ENCODE data around the gene FAM162A.

FAM162A gene

GRCh38 chr3:122383771-122384697 lies at the start of gene FAM162A:
TSS of gene FAM162A (plus strand) at chr3:122384182. CDS start at chr3:122384266, 84 bp downstream.
- no peaks in the 10 kb centered on the region for H3K9me3 ChIP-seq (ENCODE audit: low read length)
- H3K27me3 ChIP-seq (ENCODE audit: insufficient read depth, low read length) = no peaks in the 10 kb centered on the region
- H2AFZ ChIP-seq (ENCODE audit: low read depth, low read length) = peak within 1 kb of the TSS; percentile 52
- H3K4me1 ChIP-seq (ENCODE audit: insufficient read depth, low read length) = peaks cover 9% of the 10 kb centered on the region
- H3K36me3 ChIP-seq (ENCODE audit: insufficient read depth, low read length) = no peaks in the 10 kb centered on the region
- H3K4me3 ChIP-seq (ENCODE audit: low read length) = peak within 1 kb of the TSS; percentile 87

GRCh38 chr3:122342803-122343202 lies 41.2 kb upstream of the FAM162A start:
- no peaks in the 10 kb centered on the region for H3K9me3 ChIP-seq (ENCODE audit: low read length)
- no peaks in the 10 kb centered on the region for H3K27me3 ChIP-seq (ENCODE audit: insufficient read depth, low read length)
- no peaks in the 10 kb centered on the region for H3K36me3 ChIP-seq (ENCODE audit: insufficient read depth, low read length)
- H2AFZ ChIP-seq (ENCODE audit: low read depth, low read length) = no peak overlapping the region
- H3K4me1 ChIP-seq (ENCODE audit: insufficient read depth, low read length) = no peaks in the 10 kb centered on the region
- no peak overlapping the region for H3K4me3 ChIP-seq (ENCODE audit: low read length)

DNA sequence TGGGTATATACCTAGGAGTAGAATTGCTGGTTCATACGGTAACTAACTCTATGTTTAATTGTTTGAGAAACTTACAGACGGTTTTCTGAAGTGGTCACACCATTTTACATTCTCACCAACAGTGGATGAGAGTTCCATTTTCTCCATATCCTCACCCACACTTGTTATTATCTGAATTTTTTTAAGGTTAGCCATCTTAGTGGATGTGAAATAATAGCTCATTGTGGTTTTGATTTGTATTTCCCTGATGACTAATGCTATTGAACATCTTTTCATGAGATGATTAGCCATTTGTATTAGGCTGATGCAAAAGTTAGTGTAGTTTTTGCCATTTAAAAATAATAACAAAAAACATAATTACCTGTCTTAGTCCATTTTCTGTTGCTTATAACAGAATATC lies 40.3 kb upstream of the FAM162A start:
- H3K4me3 ChIP-seq (ENCODE audit: low read length) = no peak overlapping the region
- H3K36me3 ChIP-seq (ENCODE audit: insufficient read depth, low read length) = no peaks in the 10 kb centered on the region
- H3K4me1 ChIP-seq (ENCODE audit: insufficient read depth, low read length) = no peaks in the 10 kb centered on the region
- H3K9me3 ChIP-seq (ENCODE audit: low read length) = no peaks in the 10 kb centered on the region
- H3K27me3 ChIP-seq (ENCODE audit: insufficient read depth, low read length) = no peaks in the 10 kb centered on the region
- no peak overlapping the region for H2AFZ ChIP-seq (ENCODE audit: low read depth, low read length)

DNA sequence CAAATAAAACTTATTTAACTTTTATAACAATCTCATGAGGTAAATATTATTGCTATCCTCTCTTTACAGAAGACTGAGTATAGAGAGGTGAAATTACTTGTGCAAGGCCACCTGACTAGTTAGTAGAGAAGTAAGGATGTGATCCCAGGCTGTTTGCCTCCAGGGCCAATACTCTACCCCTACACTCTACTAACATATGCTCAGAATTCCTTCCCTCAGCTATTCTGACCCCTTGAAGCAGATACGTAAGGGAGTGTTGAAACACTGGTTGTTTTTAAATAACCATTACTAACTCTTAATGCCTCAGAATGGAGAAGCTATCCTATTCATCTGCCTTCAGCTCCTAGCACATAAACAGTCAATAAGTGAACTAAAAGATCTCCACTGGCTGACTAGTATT lies 34.8 kb upstream of the FAM162A start:
- H3K4me1 ChIP-seq (ENCODE audit: insufficient read depth, low read length) = no peaks in the 10 kb centered on the region
- H2AFZ ChIP-seq (ENCODE audit: low read depth, low read length) = no peak overlapping the region
- H3K27me3 ChIP-seq (ENCODE audit: insufficient read depth, low read length) = no peaks in the 10 kb centered on the region
- no peak overlapping the region for H3K4me3 ChIP-seq (ENCODE audit: low read length)
- H3K9me3 ChIP-seq (ENCODE audit: low read length) = no peaks in the 10 kb centered on the region
- H3K36me3 ChIP-seq (ENCODE audit: insufficient read depth, low read length) = no peaks in the 10 kb centered on the region

- no peaks in the 10 kb centered on the region for H3K27me3 ChIP-seq (ENCODE audit: insufficient read depth, low read length)
Observed at GRCh38 chr3:122350814-122351418, 33.1 kb upstream of the FAM162A start.

GRCh38 chr3:122351612-122352011 lies 32.4 kb upstream of the FAM162A start:
- no peaks in the 10 kb centered on the region for H3K4me1 ChIP-seq (ENCODE audit: insufficient read depth, low read length)
- no peaks in the 10 kb centered on the region for H3K9me3 ChIP-seq (ENCODE audit: low read length)
- no peak overlapping the region for H3K4me3 ChIP-seq (ENCODE audit: low read length)
- H2AFZ ChIP-seq (ENCODE audit: low read depth, low read length) = no peak overlapping the region
- no peaks in the 10 kb centered on the region for H3K27me3 ChIP-seq (ENCODE audit: insufficient read depth, low read length)
- no peaks in the 10 kb centered on the region for H3K36me3 ChIP-seq (ENCODE audit: insufficient read depth, low read length)

More at GRCh38 chr3:122350814-122351418, 33.1 kb upstream of the FAM162A start:
- Histone ChIP-seq H2AFZ (ENCODE audit: low read depth, low read length) (no peak overlapping the region), H3K4me1 (ENCODE audit: insufficient read depth, low read length) (no peaks in the 10 kb centered on the region), H3K36me3 (ENCODE audit: insufficient read depth, low read length) (no peaks in the 10 kb centered on the region), H3K9me3 (ENCODE audit: low read length) (no peaks in the 10 kb centered on the region), H3K4me3 (ENCODE audit: low read length) (no peak overlapping the region)

DNA sequence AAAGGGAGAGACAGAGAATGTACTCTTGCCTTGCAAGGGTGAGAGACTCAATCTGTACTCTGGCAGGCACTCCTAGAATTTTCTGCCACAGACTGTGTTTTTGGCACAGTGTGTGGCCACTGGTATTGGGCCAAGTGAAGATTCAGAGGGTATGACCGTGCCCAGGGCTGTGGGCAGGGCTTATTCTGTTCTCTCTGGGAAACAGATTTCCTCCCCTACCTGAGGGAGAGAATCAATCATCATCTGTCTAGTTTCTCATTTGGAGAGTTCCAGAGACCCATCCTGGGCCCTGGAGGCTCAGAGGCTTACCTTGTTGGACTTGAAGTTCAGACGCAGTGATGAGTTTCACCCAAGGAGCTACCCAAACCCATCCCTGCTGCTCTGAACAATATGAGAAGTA lies 30.8 kb upstream of the FAM162A start:
- H3K9me3 ChIP-seq (ENCODE audit: low read length) = no peaks in the 10 kb centered on the region
- no peaks in the 10 kb centered on the region for H3K36me3 ChIP-seq (ENCODE audit: insufficient read depth, low read length)
- no peak overlapping the region for H2AFZ ChIP-seq (ENCODE audit: low read depth, low read length)
- H3K4me1 ChIP-seq (ENCODE audit: insufficient read depth, low read length) = no peaks in the 10 kb centered on the region
- no peaks in the 10 kb centered on the region for H3K27me3 ChIP-seq (ENCODE audit: insufficient read depth, low read length)
- H3K4me3 ChIP-seq (ENCODE audit: low read length) = no peak overlapping the region

DNA sequence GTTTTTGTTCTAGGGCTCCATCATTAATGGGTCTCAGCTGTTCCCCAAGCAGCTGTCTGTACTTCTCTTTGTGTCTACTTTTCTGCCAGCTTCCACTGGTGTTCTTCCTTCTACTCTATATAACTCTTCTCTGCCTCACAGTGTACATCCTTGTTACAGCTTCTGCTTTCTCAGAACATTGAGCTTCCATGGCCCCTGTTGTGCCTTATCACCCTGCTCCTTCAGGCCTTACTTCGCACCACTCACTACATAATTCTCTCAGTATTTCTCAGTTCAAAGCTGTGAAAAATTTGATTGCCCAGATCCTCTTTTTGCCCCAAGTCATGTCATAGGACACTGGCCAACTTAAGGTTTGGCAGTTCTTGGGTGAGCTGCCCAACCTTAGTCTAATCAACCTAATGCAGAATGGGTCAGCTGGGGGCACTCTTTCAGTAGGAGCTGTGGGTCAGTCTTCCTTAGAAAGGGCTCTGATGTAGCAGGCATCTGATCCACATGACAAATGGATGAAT lies 30.0 kb upstream of the FAM162A start:
- Histone ChIP-seq H2AFZ (ENCODE audit: low read depth, low read length) (no peak overlapping the region), H3K4me1 (ENCODE audit: insufficient read depth, low read length) (no peaks in the 10 kb centered on the region), H3K9me3 (ENCODE audit: low read length) (no peaks in the 10 kb centered on the region), H3K4me3 (ENCODE audit: low read length) (no peak overlapping the region), H3K27me3 (ENCODE audit: insufficient read depth, low read length) (no peaks in the 10 kb centered on the region), H3K36me3 (ENCODE audit: insufficient read depth, low read length) (peaks cover 3% of the 10 kb centered on the region)

GRCh38 chr3:122355612-122356011 lies 28.4 kb upstream of the FAM162A start:
- Histone ChIP-seq H3K27me3 (ENCODE audit: insufficient read depth, low read length) (no peaks in the 10 kb centered on the region), H3K4me1 (ENCODE audit: insufficient read depth, low read length) (no peaks in the 10 kb centered on the region), H3K9me3 (ENCODE audit: low read length) (no peaks in the 10 kb centered on the region), H3K4me3 (ENCODE audit: low read length) (no peak overlapping the region), H2AFZ (ENCODE audit: low read depth, low read length) (no peak overlapping the region), H3K36me3 (ENCODE audit: insufficient read depth, low read length) (peaks cover 6% of the 10 kb centered on the region)

GRCh38 chr3:122356402-122356801 lies 27.6 kb upstream of the FAM162A start:
- Histone ChIP-seq H3K9me3 (ENCODE audit: low read length) (no peaks in the 10 kb centered on the region), H2AFZ (ENCODE audit: low read depth, low read length) (no peak overlapping the region), H3K4me1 (ENCODE audit: insufficient read depth, low read length) (no peaks in the 10 kb centered on the region), H3K4me3 (ENCODE audit: low read length) (no peak overlapping the region), H3K27me3 (ENCODE audit: insufficient read depth, low read length) (no peaks in the 10 kb centered on the region), H3K36me3 (ENCODE audit: insufficient read depth, low read length) (peaks cover 10% of the 10 kb centered on the region)

DNA sequence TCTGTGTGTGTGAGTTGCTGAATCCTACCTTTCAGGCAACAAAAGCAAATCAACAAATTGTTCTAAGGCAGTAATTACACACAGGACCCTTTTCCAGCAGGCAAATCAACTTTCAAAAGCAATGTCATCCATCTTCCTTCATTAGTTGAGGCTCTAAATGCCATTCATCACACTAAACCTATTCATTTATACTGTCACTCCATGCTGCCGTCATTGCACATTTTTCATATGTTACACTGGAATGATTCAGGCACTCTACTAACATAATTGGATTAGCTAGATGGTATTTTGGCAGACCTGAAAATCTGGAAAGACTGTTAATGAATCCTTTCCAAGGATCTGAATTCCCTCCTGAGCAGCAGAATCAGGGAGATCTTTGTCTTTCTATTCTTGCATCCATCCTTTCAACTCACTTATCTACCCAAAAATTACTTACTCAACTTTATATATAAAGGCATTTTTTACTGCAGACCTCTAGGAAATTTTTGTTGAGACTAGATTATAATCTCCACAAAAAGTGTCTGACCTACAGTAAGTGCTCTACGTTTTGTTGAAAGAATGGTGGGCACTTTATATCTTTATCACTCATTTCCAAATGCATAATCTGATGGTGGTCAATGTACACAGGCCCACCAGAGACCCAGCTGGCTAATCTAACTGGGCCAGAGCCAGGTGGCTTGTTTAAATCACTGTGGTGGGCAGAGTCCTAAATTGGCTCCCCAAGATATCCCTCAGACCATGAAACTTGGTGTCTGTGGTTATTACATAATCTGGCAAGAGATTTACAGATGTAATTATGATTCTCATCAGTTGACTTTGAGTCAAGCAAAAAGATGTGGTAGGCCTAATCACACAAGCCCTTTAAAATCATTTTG lies 25.9 kb upstream of the FAM162A start:
- Histone ChIP-seq H3K27me3 (ENCODE audit: insufficient read depth, low read length) (no peaks in the 10 kb centered on the region), H3K4me1 (ENCODE audit: insufficient read depth, low read length) (no peaks in the 10 kb centered on the region), H3K9me3 (ENCODE audit: low read length) (no peaks in the 10 kb centered on the region)

GRCh38 chr3:122358703-122359032 lies 25.3 kb upstream of the FAM162A start:
- Histone ChIP-seq H3K4me1 (ENCODE audit: insufficient read depth, low read length) (no peaks in the 10 kb centered on the region), H3K9me3 (ENCODE audit: low read length) (no peaks in the 10 kb centered on the region), H2AFZ (ENCODE audit: low read depth, low read length) (no peak overlapping the region), H3K27me3 (ENCODE audit: insufficient read depth, low read length) (no peaks in the 10 kb centered on the region), H3K36me3 (ENCODE audit: insufficient read depth, low read length) (peaks cover 21% of the 10 kb centered on the region), H3K4me3 (ENCODE audit: low read length) (no peak overlapping the region)

More for the DNA sequence above, 25.9 kb upstream of the FAM162A start:
- H3K36me3 ChIP-seq (ENCODE audit: insufficient read depth, low read length) = peaks cover 17% of the 10 kb centered on the region
- no peak overlapping the region for H2AFZ ChIP-seq (ENCODE audit: low read depth, low read length)
- no peak overlapping the region for H3K4me3 ChIP-seq (ENCODE audit: low read length)

DNA sequence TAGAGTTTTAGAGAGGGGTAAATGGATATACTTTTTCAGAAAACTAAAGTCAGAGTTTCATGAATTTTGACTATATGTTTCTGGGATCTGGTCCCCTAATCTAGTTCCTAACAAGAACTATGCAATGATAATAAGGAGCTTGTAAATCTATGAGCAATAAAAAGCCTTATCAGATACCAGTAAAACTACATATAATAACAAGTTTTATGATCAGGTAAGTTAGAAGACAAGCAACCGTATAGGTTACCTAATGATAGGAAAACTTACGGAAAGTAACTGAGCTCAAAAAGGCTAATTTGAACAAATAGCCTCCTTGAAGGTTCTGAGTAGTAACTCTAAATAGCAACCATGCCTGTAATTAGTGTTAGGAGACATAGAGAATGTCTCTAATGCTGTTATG lies 22.0 kb upstream of the FAM162A start:
- H3K9me3 ChIP-seq (ENCODE audit: low read length) = no peaks in the 10 kb centered on the region
- no peak overlapping the region for H3K4me3 ChIP-seq (ENCODE audit: low read length)
- no peak overlapping the region for H2AFZ ChIP-seq (ENCODE audit: low read depth, low read length)
- no peaks in the 10 kb centered on the region for H3K27me3 ChIP-seq (ENCODE audit: insufficient read depth, low read length)
- no peaks in the 10 kb centered on the region for H3K4me1 ChIP-seq (ENCODE audit: insufficient read depth, low read length)
- peaks cover 49% of the 10 kb centered on the region for H3K36me3 ChIP-seq (ENCODE audit: insufficient read depth, low read length)
